ENCODE results near the gene RPS6KB2. TPM values are rescaled to one million over a fixed set of nuclear protein-coding genes. Genes with fewer than 3 reads are reported as not detected.
A peak's percentile ranks its signal among the peaks of the same experiment; 100 is the strongest.

RPS6KB2 gene
- total and polyA plus RNA-seq, 9 of the 15 experiments (the other 6 are each of a cell fraction or from before 2014, with no cell fraction given): 0.42 to 122 (median 82.6) TPM

DNA sequence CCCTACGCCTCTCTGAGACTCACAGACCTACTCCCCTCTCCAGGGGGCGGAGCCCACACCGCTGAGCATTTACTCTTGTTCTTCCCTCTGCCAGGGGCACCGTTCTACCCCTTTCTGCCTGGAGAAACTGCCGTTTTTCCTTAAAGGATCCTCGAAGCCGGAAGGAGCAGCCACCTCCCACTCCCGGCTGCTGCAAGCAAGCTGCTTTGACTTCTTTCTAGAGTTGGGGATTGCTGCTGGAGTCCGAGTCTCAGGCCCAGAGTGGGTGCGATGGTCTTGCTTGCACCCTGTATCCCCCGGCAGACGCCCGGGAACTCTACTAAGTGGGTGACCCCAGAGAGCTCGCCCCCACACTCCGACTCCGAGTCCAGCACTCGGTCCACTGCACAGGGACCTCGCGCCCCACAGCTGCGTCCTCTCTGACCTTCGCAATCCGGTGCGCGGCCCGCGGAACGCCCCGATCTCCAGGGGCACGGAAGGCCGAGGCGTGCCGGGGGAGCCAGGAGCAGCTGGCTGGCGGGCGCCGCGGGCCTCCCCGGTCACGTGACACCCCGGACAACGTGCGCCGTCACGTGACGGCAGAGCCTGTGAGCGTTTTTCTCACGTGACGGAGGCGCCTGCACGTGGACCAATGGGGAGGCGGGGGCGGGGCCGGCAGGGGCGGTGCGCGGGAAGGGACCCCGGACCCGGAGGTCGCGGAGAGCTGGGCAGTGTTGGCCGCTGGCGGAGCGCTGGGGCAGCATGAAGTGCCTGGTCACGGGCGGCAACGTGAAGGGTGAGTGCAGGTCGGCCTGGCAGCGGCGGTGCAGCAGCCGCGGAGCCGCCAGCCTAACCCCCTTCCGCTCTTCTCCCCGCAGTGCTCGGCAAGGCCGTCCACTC, 36.8 kb upstream of the RPS6KB2 start, which contains the start of gene RAD9A (continued):
- TF ChIP-seq MAFK (IDR thresholded peaks at IDR 0.05; ENCODE audit: low read length) (no peak), RBFOX2 (IDR thresholded peaks at IDR 0.05; ENCODE audit: low read depth, low read length) (peak; percentile 79), GTF2E2 (tag; IDR thresholded peaks at IDR 0.05) (no peak; the same call in 1 of the 2 replicates), CCNT2 (IDR thresholded peaks at IDR 0.05; ENCODE audit: borderline replicate concordance, extremely low read depth, insufficient read length, low read depth, low read length) (peak; percentile 95), NFIC (IDR thresholded peaks at IDR 0.05) (0 out of 2 replicates have a peak, but pooled peaks have one; percentile 13), SRF (CRISPR knock-in tag; IDR thresholded peaks at IDR 0.05) (0 out of 4 replicates have a peak, but pooled peaks of 1 of the 2 experiments have one; percentile 11), CHCHD3 (CRISPR knock-in tag; IDR thresholded peaks at IDR 0.05) (no peak), ZNF511 (CRISPR knock-in tag; IDR thresholded peaks at IDR 0.05) (peak; percentile 96; the same call in 1 of the 2 replicates), XRCC4 (IDR thresholded peaks at IDR 0.05; ENCODE audit: extremely low read depth, insufficient read depth, insufficient read length) (no peak), GABPB1 (CRISPR knock-in tag; IDR thresholded peaks at IDR 0.05) (peak; percentile 79), ZNF644 (tag; IDR thresholded peaks at IDR 0.05; ENCODE audit: low read depth) (no peak), FOXJ2 (tag; IDR thresholded peaks at IDR 0.05) (peak; percentile 28; the same call in 1 of the 2 replicates), DMBX1 (CRISPR knock-in tag; IDR thresholded peaks at IDR 0.05; ENCODE audit: borderline replicate concordance) (peak; percentile 45; the same call in 1 of the 2 replicates), RBM15 (IDR thresholded peaks at IDR 0.05; ENCODE audit: insufficient read depth, low read length) (no peak)
- TF ChIP-seq, protein P1, sequence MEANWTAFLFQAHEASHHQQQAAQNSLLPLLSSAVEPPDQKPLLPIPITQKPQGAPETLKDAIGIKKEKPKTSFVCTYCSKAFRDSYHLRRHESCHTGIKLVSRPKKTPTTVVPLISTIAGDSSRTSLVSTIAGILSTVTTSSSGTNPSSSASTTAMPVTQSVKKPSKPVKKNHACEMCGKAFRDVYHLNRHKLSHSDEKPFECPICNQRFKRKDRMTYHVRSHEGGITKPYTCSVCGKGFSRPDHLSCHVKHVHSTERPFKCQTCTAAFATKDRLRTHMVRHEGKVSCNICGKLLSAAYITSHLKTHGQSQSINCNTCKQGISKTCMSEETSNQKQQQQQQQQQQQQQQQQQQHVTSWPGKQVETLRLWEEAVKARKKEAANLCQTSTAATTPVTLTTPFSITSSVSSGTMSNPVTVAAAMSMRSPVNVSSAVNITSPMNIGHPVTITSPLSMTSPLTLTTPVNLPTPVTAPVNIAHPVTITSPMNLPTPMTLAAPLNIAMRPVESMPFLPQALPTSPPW (CRISPR knock-in tag; IDR thresholded peaks at IDR 0.05): peak; percentile 81
- TF ChIP-seq, protein P2, sequence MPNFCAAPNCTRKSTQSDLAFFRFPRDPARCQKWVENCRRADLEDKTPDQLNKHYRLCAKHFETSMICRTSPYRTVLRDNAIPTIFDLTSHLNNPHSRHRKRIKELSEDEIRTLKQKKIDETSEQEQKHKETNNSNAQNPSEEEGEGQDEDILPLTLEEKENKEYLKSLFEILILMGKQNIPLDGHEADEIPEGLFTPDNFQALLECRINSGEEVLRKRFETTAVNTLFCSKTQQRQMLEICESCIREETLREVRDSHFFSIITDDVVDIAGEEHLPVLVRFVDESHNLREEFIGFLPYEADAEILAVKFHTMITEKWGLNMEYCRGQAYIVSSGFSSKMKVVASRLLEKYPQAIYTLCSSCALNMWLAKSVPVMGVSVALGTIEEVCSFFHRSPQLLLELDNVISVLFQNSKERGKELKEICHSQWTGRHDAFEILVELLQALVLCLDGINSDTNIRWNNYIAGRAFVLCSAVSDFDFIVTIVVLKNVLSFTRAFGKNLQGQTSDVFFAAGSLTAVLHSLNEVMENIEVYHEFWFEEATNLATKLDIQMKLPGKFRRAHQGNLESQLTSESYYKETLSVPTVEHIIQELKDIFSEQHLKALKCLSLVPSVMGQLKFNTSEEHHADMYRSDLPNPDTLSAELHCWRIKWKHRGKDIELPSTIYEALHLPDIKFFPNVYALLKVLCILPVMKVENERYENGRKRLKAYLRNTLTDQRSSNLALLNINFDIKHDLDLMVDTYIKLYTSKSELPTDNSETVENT (CRISPR knock-in tag; IDR thresholded peaks at IDR 0.05): no peak
- TF ChIP-seq, protein P3, sequence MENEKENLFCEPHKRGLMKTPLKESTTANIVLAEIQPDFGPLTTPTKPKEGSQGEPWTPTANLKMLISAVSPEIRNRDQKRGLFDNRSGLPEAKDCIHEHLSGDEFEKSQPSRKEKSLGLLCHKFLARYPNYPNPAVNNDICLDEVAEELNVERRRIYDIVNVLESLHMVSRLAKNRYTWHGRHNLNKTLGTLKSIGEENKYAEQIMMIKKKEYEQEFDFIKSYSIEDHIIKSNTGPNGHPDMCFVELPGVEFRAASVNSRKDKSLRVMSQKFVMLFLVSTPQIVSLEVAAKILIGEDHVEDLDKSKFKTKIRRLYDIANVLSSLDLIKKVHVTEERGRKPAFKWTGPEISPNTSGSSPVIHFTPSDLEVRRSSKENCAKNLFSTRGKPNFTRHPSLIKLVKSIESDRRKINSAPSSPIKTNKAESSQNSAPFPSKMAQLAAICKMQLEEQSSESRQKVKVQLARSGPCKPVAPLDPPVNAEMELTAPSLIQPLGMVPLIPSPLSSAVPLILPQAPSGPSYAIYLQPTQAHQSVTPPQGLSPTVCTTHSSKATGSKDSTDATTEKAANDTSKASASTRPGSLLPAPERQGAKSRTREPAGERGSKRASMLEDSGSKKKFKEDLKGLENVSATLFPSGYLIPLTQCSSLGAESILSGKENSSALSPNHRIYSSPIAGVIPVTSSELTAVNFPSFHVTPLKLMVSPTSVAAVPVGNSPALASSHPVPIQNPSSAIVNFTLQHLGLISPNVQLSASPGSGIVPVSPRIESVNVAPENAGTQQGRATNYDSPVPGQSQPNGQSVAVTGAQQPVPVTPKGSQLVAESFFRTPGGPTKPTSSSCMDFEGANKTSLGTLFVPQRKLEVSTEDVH (IDR thresholded peaks at IDR 0.05; ENCODE audit: low read depth, partially characterized antibody): peak; percentile 94
- TF ChIP-seq, protein P4, sequence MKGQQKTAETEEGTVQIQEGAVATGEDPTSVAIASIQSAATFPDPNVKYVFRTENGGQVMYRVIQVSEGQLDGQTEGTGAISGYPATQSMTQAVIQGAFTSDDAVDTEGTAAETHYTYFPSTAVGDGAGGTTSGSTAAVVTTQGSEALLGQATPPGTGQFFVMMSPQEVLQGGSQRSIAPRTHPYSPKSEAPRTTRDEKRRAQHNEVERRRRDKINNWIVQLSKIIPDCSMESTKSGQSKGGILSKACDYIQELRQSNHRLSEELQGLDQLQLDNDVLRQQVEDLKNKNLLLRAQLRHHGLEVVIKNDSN (CRISPR knock-in tag; IDR thresholded peaks at IDR 0.05): peak; percentile 99

Measured in K562 (cell line).